HG03521 (cell line): ENCODE measurements around the gene CYP26C1.
A peak's percentile ranks its signal among the peaks of the same experiment; 100 is the strongest.

Source experiments
- ATAC-seq: cut with Tn5 transposase; IDR thresholded peaks from one replicate; pipeline ENCODE4 v1.9.1; 2021; ENCODE audit warnings: mild to moderate bottlenecking, moderate library complexity; ENCODE audit not compliant: unreplicated experiment

CYP26C1 gene

DNA sequence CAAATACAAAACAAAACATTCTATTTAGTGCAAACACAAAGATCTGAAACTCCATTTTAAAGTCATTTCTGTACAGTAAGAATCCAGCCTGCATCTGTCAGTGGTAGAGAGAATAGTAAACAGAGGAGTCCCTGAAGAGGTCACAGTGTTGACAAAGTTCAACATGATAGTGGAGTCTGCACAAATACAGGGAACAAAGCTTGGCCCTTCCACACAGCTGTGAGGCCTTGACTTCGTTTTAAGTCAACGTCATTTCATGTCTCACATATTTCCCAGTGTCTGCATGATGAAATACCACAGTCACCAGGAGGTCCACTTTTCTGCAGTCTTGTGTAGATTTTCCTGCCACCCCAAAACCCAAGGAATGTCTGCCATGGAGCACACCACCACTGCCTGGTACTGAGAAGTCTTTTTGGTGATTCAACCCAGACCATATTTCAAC, 46.1 kb downstream of the CYP26C1 start:
- ATAC-seq, result no peak

DNA sequence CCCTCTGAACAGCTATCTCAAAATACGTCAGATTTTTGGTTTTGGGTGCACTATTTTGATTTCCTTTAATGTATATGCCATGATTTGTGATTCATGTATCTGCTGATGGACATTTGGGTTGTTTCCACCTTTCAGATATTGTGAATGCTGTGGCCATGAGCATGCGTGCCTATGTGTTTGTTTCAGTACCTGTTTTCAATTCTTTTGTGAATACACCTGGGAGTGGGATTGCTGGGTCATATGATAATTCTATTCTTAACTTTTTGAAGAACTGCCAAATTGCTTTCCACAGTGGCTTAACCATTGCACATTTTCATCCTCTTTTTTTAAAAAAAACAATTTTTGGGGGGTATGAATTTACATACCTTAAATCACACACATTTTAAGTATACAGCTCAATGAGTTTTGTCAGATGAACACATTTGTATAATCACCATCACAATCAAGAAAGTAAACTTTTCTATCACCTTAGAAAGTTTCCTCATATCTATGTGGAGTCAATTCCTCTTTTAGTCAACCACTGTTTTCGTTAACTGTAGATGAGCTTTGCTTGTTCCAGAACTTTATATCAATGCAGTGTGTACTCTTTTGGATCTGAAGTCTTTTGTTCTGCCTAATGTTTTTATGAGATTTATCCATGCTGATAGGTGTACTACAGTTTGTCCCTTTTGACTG, 50.0 kb downstream of the CYP26C1 start:
- peak; percentile 48 for ATAC-seq

DNA sequence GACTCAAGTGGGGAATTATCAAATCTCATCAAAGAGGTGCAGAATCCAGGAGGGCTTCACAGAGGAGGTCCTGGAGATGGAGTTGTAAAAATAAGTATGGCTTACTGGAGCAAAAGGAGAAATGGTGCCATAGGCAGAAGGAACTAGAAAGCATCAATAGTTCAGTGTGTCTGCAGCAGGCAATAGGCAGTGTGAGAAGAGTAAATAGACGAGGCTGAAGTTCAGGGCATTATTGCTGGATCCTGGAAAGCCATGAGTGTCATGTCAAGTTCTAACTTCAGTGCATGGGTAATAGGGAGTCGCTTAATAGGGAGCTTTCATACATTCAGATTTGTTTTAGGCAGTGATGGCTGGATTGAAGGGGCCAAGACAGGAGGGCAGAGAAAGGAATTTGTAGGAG, 52.4 kb downstream of the CYP26C1 start:
- ATAC-seq, result no peak

DNA sequence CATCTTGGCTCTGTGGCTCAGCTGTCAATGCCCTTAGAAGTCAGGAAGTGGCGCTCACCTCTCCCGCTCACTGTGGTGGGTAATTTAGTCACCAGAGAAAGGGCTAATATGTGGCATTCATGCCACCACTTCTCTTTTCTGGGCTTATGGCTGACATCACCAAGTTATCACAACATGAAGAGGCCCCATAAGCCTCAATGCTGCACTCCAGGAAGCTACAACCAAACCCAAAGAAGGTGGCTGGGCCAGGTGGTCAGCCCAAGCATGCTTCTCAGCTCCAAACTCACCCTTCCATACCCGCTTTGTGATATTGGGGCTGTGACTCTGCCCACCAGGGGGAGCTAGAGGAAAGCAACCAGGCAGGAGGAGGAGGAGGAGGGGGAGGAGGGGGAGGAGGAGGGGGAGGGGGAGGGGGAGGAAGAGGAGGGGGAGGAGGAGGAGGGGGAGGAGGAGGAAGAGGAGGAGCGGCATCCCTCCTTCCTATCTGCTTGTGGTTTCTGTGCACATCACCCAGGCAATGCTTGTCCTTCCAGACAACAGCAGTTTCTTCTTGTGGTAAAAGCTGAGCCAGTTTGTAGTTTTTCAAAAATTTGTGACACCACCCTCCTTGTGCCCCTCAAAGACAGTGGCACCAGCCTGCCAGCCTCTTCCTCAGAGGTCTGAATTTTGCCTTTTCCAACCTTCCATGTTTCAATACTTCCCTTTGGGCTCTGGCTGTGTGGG, 55.2 kb downstream of the CYP26C1 start:
- ATAC-seq, result peak; percentile 51
